ENCODE measurements around the gene CENPX.
"Not testable (repeated sequence)": the region's sequence is repeated elsewhere in the genome, so short reads cannot be mapped to it uniquely, and the experiment has no call there.

The CENPX gene

DNA sequence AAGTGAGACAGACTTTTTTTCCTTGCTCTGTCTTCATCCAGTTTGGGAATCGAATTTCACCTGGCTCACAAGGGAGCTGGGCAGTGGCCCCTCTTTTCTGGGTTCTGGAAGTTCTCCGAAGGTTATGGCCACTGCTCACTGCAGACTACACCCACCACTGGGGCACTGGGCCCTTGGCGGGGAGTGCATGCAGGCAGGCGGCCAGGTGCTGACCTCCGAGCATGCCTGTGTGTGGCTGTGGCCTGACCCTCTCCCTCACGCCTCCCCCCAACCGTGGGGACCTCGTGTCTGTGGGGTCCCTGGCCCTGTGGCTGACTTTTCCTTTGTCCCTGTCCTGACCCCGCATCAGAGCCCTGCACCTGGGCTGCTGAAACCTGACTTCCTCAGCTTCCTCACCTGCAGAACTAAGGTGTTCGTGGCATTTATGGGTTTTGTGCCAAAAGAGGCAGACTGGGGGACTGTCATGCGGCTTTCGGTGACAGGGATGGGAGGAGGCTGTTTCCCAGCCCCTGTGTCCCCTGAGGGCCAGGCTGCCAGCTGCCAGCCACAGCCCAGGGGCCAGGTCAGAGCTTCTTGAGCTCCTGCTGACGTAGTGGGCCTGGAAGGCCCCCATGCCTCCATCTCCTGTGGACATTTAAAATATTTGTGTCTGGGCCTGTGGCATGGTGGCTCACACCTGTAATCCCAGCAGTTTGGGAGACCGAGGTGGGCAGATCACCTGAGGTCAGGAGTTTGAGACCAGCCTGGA is 23.8 kb downstream of the CENPX start:
- no peak for DNase-seq (ENCODE audit: low read depth in 2 of 2)

DNA sequence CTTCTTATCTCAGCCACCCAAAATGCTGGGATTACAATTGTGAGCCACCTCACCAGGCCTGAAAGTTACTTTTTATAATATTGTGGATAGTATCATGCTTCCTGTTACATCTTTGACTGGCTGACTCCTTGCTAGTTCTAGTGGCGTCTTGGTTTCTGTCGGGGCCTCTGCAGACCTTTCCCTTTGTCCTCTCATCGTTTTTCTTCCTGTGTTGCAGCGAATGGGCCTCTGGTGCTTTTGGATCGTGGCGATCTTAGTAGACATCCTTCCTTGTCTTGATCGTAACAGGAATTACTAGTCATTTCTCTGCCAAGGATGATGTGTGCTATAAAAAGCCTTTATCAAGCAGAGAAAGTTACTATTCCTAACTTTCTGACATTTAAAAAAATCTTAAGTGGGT is 24.5 kb downstream of the CENPX start:
- no peak for DNase-seq (ENCODE audit: low read depth in 2 of 2)

DNA sequence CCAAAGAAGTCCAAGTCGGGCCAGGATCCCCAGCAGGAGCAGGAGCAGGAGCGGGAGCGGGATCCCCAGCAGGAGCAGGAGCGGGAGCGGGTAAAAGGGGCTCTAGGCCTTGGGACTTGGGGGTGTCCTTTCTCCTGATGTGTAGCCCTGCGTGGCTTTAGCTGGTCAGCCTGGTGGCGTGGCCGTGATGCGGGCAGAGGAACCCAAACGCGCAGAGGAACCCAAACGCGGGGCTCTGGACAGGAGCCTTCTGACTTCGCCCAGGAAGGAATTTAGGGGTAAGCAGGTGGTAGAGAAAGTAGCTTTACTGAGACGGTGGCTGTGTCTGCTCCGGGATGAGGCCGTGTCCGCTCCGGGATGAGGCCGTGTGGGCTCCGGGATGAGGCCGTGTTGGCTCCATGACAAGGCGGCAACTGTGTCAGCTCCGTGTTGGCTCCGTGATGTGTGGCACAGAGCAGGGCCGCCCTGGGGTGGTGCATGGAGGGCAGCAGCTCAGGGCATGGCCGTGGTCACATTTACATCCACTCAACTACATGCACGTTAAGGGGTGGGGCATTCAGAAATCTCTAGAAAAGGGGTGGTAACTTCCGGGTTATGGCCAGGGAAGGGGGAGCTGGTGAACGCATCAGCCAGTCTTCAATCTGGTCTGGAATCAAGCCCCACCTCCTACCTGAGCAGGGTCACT is 25.8 kb downstream of the CENPX start:
- no peak for DNase-seq (ENCODE audit: low read depth in 2 of 2)

DNA sequence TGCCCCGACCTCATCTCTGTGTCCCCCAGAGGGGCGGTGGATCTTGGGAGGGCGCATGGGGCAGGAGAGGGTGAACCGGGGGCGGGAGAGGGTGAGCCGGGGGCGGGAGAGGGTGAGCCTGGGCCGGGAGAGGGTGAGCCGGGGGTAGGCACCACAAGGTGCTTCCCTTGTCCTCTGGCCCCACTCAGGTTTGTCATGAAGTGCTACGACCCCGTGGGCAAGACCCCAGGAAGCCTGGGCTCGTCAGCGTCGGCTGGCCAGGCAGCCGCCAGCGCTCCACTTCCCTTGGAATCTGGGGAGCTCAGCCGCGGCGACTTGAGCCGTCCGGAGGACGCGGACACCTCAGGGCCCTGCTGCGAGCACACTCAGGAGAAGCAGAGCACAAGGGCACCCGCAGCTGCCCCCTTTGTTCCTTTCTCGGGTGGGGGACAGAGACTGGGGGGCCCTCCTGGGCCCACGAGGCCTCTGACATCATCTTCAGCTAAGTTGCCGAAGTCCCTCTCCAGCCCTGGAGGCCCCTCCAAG is 26.4 kb downstream of the CENPX start:
- no peak for DNase-seq (ENCODE audit: low read depth in 2 of 2)

DNA sequence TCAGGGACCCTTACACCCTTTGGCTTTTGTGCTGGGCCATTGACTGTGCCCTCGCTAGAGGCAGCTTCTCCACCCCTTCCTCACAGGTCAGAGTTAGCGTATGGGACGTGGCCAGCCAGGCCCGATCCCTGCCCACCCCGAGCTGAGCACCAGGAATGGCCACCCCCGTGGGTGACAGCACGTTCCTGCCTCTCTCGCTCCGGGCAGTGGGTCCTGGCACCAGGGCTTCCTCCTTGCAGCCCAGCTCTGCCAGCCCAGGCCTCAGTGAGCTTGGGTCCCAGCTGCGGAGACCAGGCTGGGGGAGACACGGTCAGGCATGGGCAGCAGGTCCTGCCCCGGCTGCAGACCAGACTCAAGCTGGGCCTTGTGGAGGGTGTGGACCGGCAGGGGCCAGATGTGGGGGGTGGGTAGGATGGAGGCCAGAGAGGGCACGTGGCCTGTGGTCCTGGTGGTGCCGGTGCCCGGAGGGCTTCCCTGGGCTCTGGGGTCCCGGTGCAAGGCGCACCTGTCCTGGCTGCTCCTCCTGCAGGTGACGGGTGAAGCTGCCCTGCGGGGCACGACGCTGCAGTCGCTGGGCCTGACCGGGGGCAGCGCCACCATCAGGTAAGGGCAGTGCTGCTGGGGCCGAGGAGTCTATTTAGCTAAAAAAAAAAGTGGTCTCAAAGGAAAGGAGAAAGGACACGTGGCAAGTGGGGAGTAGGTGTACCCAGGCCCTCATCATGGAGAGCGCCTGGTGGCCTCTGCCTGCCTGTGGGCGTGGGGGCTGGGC is 27.0 kb downstream of the CENPX start:
- DNase-seq (ENCODE audit: low read depth in 2 of 2), result no peak

DNA sequence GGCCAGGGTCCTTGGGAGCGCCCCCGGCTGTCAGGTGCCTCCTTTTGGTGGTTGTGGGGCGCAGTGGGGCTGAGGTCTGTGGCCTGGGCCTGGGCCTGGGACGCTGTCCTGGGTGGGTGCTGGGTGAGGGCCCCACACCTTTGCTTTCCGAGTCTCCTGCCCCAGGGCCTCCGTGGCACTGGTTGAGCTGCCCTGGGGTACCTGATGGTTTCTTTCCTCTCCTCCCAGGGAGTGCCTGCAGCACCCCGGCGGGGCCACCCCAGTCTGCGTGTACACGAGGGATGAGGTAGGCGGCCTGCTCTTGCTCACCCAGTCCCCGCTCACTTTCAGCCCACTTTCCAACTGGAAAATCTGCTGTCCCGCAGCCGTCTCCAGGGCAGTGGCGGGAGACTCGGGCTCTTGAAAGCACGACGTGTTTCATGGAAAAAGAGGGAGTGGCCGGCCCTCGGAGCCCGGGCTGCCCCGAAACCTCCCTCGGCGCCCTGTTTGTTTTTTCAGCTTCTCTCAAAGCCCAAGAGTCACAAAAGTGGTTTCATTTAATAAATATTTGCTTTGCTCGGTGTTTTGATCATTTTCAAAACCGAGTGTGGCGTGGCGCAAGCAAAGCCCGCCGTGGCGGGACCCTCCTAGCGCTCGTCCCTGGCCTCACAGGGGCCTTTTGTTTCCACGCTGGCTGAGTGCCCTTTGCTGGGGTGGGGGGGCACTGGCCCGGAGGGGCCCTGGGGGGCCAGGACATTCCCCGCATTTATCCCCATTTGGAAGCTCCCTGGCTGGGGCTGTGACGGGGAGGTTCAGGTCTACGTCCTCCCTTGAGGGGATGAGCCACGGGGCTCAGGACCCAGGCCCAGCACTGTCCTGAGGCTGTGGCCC is 27.9 kb downstream of the CENPX start:
- no peak for DNase-seq (ENCODE audit: low read depth in 2 of 2)

DNA sequence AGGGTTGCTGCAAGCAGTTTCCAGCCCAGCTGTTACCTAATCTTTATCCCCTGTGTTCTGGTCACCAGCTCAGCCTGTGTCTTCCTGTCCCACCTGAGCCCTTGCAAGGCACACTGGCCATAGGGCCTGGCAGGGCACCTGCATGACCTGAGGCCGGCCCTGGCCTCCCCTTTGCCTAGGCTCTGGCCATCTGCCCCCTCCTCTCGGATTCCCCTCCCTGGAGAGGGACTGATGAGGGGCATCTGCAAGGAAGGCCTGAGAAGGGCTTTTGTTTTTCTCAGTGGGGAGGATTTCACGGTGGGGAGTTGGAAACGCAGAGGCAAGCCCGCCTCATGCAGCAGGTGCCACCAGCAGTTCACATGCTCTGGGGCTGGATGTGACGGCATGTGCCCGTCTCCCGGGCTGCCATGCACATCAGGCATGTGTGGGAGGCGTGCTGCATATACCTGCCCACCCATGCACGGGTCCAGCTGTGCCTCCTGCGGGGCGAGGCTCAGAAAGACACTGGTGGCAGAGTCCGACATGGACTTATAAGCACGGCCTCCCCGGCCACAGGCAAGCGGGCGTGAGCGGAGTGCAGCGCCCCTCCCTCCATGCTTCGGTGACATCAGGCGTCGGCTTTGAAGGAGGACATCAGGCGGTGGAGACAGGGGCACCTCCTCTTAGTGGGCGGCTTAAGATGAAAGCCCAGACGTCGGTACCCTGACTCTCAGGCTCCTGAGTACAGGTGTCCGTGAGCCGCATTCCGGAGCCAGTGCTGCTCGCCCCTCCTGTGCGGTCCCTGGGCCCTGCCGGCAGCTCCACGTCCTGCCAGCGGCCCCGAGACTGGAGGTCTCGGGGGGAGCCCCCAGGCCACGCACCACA is 28.7 kb downstream of the CENPX start:
- DNase-seq (ENCODE audit: low read depth in 2 of 2), result no peak

DNA sequence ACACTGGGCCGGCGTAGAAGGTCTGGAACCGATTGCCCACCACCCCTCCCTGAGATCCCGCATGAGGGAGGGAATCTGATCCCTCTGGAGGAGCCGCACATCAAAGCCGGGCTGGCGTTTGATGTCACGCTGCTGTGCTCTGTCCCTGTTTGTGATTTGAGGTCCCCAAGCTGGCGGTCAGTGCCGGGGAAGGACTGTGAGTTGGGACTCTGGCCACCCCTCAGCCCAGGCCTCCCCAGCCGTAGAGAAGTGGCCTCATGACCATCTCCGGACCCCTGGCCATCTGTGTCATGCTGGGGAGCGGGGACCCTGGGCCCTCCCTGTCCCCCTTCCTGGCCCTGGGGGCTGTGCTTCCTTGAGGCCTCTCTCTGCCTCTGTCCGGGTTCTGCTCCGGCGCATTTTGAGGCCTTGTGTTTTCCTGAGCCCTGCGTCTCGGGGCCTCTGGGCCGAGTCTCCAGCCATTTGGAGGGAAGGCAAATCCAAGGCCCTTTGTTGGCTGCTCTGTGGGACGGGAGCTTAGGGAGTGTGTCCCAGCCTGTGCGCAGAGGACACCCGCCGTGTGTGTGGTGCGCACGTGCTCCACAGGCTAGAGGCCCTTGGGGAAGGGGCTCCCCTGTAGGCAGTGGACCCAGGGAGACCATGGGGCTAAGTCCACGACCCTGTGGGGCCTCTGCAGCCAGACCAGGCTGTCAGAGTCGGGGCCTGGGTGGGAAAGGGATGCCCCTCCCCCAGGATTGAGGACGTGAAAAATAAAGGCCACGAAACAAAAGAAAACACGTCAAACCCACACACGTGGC is 30.2 kb downstream of the CENPX start:
- no peak for DNase-seq (ENCODE audit: low read depth in 2 of 2)

DNA sequence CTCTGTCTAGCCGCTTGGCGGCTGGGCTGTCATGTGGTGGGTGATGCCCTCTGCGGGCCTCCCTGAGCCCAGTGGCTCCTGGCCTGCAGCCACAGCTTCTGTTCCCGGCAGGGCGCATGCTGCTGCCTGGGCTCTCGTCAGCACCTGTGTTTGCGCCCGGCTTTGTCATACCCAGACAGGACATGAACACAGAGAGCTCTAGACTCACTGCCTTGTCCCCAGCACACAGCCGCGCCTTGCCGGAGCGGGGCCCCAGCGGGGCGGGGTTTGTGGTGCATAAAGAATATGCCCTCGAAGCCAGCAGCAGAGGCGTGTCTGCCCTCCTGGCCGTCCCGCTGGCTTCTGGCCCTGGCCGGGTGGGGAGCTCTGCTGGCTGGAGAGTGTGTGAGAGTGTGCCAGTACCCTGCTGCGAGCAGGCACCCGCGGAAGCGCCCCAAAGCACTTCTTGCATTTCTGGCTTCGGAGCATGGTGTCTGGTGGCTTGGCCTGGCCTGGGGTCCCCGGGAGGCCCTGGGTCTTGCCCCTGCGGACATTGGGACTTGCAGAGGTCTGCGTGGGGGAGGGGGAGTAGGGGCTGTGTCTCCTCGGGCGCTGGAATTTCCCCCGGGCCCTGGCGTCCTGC is 30.9 kb downstream of the CENPX start:
- no peak for DNase-seq (ENCODE audit: low read depth in 2 of 2)

DNA sequence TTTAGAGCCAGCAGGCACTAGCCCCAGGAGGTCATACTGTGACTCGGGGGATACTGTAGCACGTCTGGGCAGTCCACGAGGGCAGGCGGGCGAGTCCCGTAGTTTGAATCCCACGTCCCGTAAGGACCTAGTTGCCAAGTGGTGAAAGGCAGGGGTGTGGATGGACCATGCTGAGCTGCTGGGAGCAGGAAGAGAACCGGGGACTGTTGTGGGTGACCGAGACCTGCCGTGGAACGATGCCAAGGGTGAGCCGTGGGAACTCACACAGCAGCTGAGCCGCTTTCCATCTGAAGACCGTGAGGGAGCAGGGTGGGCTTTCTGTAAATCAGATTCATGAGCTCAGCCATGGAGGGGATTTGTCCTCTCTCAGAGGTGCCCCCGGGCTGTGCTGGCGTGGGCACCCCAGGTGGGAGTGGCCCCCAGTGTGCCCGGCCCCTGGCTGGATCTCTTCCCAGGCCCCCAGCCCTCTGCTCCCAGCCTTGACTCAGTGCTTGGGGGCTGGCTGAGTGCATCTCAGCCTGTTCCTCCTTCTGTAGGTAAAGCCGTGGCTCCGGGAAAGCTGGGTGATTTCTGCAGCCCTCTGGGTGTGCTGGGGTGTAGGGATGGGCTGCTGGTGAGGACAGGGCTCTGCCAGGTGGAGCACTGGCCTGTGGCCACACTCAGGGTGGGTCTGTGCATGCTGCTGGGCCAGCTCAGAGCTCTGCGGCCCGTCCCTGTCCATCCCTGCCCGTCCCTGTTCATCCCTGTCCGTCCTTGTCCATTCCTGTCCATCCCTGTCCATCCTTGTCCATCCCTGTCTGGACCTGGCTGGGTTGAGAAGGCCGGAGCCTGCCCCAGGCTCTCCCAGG is 31.6 kb downstream of the CENPX start:
- DNase-seq (ENCODE audit: low read depth in 2 of 2), result no peak

DNA sequence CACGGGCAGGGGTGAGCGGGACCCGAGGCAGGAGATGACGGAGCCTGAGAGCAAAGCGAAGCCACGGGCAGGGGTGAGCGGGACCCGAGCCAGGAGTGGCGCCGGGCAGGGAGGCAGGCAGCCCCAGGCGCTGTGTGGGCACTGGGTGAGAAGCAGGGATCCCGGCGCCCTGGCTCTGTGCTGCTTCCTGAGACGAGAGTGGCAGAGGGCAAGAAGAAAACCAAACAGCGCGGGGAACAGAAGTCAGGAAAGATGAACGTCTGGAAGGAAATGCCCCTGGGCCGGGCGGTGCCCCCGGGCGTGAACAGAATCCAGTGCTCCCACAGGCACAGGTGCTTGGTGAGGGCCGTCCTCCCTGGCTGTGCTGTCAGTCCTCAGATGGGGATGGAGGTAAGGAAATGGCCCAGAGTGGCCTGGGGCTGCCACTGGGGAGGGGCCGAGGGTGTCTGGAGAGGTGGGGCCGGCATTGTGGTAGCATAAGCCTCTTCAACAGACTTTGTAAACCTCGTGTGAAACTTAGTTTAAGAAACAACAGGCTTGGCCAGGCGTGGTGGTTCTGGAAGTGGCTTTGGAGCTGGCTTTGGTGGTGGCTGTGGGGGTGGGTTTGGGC is 35.4 kb downstream of the CENPX start:
- no peak for DNase-seq (ENCODE audit: low read depth in 2 of 2)

DNA sequence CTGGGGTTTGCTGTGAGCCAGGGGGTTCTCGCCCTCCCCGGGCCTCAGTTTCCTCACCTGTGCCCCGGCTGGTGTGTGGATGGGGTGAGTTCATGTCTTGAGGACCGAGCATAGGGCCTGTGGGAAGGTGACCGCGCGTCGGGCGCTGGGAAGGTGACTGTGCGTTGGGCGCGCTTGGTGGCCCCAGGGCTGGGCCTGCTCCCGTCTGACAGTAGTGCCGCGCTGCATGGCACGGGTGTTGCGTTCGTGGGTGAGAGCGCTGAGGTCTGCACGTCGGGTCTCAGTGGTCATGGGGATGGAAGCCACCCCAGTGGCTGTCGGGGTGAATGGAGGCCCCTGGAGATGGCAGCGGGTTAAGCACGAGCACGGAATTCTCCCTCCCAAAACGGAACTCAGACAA is 36.1 kb downstream of the CENPX start:
- no peak for DNase-seq (ENCODE audit: low read depth in 2 of 2)

DNA sequence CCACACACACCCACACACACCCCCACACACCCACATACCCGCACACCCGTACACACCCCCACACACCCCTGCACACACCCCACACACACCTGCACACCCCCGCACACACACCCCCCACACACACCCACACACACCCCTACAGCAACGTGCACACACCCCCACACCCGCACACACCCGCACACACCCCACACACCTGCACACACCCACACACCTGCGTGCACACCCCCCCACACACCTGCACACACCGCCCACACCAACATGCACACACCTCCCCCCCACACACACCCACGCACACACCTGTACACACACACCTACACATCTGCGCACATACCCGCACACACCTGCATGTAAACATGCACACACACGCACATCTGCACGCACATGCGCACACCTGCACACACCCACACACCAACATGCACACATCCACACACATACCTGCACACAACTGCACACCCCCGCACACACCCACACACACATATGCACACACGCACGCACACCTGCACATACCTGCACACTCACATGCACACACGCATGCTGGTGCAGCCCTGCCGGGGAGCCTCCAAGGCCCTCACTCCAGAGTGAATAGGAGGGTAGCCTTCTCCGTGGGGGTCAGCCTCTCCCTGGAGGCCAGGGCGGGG is 37.8 kb downstream of the CENPX start:
- no peak for DNase-seq (ENCODE audit: low read depth in 2 of 2)

DNA sequence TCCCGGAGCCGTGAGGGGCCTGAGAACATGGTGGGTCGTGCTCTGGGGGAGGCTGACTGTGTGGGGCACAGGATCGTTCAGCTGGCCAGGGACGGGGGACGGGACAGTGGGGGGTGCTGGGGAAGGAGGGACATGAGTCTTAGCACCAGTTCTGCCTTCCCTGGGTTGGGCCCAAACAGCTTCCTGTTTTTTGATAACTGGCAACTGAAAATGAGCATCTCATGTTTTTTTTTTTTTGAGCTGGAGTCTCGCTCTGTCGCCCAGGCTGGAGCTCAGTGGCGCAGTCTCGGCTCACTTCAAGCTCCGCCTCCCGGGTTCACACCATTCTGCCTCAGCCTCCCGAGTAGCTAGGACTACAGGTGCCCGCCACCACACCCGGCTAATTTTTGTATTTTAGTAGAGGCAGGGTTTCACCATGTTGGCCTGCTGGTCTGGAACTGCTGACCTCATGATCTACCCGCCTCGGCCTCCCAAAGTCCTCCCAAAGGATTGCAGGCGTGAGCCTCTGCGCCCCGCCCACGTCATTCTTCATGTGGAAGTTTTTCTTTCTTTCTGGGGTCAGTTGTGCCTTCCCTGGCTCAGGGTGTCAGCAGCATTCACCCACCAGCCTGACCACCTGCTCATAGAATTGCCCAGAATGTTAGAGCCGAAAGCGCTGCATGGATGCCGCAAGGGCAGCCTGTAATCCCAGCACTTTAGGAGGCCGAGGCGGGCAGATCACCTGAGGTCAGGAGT is 38.9 kb downstream of the CENPX start:
- DNase-seq (ENCODE audit: low read depth in 2 of 2), result no peak

DNA sequence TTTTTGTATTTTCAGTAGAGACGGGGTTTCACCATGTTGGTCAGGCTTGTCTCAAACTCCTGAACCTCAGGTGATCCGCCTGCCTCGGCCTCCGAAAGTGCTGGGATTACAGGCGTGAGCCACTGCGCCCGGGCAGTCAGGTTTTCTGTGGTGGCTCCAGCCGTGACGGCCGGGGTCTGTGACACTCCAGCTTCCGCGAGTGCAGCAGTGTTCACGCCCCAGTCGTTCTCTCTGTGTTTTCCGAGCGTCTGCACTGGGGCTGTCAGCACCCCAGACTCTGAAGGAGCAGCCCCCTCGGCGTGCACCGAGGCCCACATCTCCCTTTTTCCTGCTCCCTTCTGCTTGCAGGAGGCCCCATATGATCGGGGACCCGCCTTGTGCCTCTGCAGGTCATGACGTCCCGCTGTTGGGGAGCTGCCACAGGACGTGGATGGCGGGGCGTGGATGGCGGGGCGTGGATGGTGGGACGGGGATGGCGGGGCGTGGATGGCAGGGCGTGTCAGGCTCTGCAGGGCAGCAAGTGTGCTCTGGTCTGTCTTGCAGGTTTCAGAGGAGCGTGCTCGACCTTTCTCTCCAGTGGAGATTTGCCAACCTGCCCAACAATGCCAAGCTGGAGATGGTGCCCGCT is 39.6 kb downstream of the CENPX start:
- no peak for DNase-seq (ENCODE audit: low read depth in 2 of 2)

DNA sequence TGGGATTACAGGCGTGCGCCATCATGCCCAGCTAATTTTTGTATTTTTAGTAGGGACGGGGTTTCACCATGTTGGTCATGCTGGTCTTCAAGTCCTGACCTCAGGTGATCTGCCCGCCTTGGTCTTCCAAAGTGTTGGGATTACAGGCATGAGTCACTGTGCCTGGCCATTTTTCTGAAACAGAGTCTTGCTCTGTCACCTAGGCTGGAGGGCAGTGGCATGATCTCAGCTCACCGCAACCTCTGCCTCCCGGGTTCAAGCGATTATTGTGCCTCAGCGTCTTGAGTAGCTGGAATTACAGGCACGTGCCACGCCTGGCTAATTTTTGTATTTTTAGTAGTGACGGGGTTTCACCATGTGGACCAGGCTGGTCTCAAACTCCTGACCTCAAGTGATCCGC is 41.2 kb downstream of the CENPX start:
- DNase-seq (ENCODE audit: low read depth in 2 of 2), result not testable (repeated sequence)

Data from stimulated activated CD8-positive, alpha-beta memory T cell treated with anti-CD3 and anti-CD28 coated beads, Interleukin-7, amount 100 ng/mL, for 1 hour (primary cell).